ENCODE measurements around the gene SLC37A1. TPM values are rescaled to one million over a fixed set of nuclear protein-coding genes. Genes with fewer than 3 reads are reported as not detected.

The SLC37A1 gene
- total RNA-seq, 6 donors from 2014 or later, result 20.8 to 70.2 (median 36.8) TPM

- no peaks in the 10 kb centered on the region for H3K36me3 ChIP-seq
- no peaks in the 10 kb centered on the region for H3K27me3 ChIP-seq
- no peak overlapping the region for H3K4me3 ChIP-seq
- 61 to 65% methylated on average over 3 of the region's 3 CpGs for WGBS, 2 donors
- H3K4me1 ChIP-seq, result peaks cover 0 to 13% (median 3%) of the 10 kb centered on the region in 4 donors
- no peaks in the 10 kb centered on the region for H3K9me3 ChIP-seq
- no peak for ATAC-seq (ENCODE audit: low FRiP score in 2 of 2)
- H3K27ac ChIP-seq, result no peak overlapping the region
- DNase-seq, result no peak
- TF ChIP-seq EP300 (IDR thresholded peaks at IDR 0.05) (no peak), CTCF (IDR thresholded peaks at IDR 0.05) (no peak)
These were observed 102.3 kb downstream of the SLC37A1 start for GRCh38 chr21:42615924-42616323.

- no peak for TF ChIP-seq EP300 (IDR thresholded peaks at IDR 0.05)
- no peak for TF ChIP-seq POLR2A (IDR thresholded peaks at IDR 0.05)
- TF ChIP-seq POLR2AphosphoS5 (IDR thresholded peaks at IDR 0.05), result no peak
- no peak for TF ChIP-seq CTCF (IDR thresholded peaks at IDR 0.05)
- 14 to 15% methylated on average over 18 of the region's 18 CpGs for WGBS, 2 donors
- H3K27ac ChIP-seq, result no peak overlapping the region
- H3K4me3 ChIP-seq, result peak overlapping the region in 3 of 4 donors; percentile 18 to 31 (median 19)
- ATAC-seq (ENCODE audit: low FRiP score in 2 of 2) (no peak), DNase-seq (peak in 1 of 2 donors; percentile 10)
- H3K4me1 ChIP-seq, result peaks cover 0 to 19% (median 3%) of the 10 kb centered on the region in 4 donors
- no peaks in the 10 kb centered on the region for H3K9me3 ChIP-seq
- no peaks in the 10 kb centered on the region for H3K36me3 ChIP-seq
- no peaks in the 10 kb centered on the region for H3K27me3 ChIP-seq
These were observed 102.8 kb downstream of the SLC37A1 start for GRCh38 chr21:42616446-42616845.

GRCh38 chr21:42616941-42617340 is 103.3 kb downstream of the SLC37A1 start:
- Histone ChIP-seq H3K4me1 (peaks cover 0 to 20% (median 3%) of the 10 kb centered on the region in 4 donors), H3K36me3 (no peaks in the 10 kb centered on the region), H3K27me3 (no peaks in the 10 kb centered on the region), H3K27ac (no peak overlapping the region), H3K4me3 (peak overlapping the region in 2 of 4 donors; percentile 19 to 31), H3K9me3 (no peaks in the 10 kb centered on the region)
- TF ChIP-seq CTCF (IDR thresholded peaks at IDR 0.05) (no peak), POLR2AphosphoS5 (IDR thresholded peaks at IDR 0.05) (no peak), EP300 (IDR thresholded peaks at IDR 0.05) (no peak), POLR2A (IDR thresholded peaks at IDR 0.05) (no peak)
- DNase-seq, result peak; percentile 16 to 78
- WGBS, 2 donors, result 85 to 90% methylated on average over 7 to 21 of the region's 21 CpGs
- no peak for ATAC-seq (ENCODE audit: low FRiP score in 2 of 2)

GRCh38 chr21:42617486-42617885 is 103.8 kb downstream of the SLC37A1 start:
- Histone ChIP-seq H3K36me3 (no peaks in the 10 kb centered on the region), H3K4me3 (no peak overlapping the region), H3K27ac (no peak overlapping the region), H3K9me3 (no peaks in the 10 kb centered on the region), H3K27me3 (no peaks in the 10 kb centered on the region), H3K4me1 (peaks cover 0 to 20% (median 3%) of the 10 kb centered on the region in 4 donors)
- DNase-seq (peak in 1 of 2 donors; percentile 20), ATAC-seq (ENCODE audit: low FRiP score in 2 of 2) (no peak)
- 79 to 85% methylated on average over 10 to 23 of the region's 23 CpGs for WGBS, 2 donors
- no peak for TF ChIP-seq POLR2AphosphoS5 (IDR thresholded peaks at IDR 0.05)
- no peak for TF ChIP-seq CTCF (IDR thresholded peaks at IDR 0.05)
- TF ChIP-seq POLR2A (IDR thresholded peaks at IDR 0.05), result no peak
- TF ChIP-seq EP300 (IDR thresholded peaks at IDR 0.05), result no peak

GRCh38 chr21:42618707-42619102 is 105.1 kb downstream of the SLC37A1 start:
- 65 to 81% methylated on average over 3 of the region's 3 CpGs for WGBS, 2 donors
- DNase-seq (peak in 1 of 2 donors; percentile 20), ATAC-seq (ENCODE audit: low FRiP score in 2 of 2) (no peak)
- H3K36me3 ChIP-seq, result no peaks in the 10 kb centered on the region
- no peaks in the 10 kb centered on the region for H3K9me3 ChIP-seq
- H3K27me3 ChIP-seq, result no peaks in the 10 kb centered on the region
- H3K27ac ChIP-seq, result no peak overlapping the region
- H3K4me3 ChIP-seq, result no peak overlapping the region
- no peak for TF ChIP-seq EP300 (IDR thresholded peaks at IDR 0.05)
- no peak for TF ChIP-seq POLR2AphosphoS5 (IDR thresholded peaks at IDR 0.05)
- peaks cover 0 to 20% (median 3%) of the 10 kb centered on the region in 4 donors for H3K4me1 ChIP-seq
